GM19193 (cell line): ENCODE results near the gene FSHR.

Experiments
- POLR2A ChIP-seq: IDR thresholded peaks from 4 replicates; pipeline ENCODE4 v1.6.1; 2011; ENCODE audit not compliant: insufficient read depth, insufficient read length; ENCODE audit errors: extremely low read depth

FSHR gene

GRCh38 chr2:49154140-49154539 is at the start of gene FSHR:
Gene FSHR (minus strand): TSS chr2:49154515. CDS start chr2:49154417, 98 bp downstream.
- no peak for TF ChIP-seq POLR2A

GRCh38 chr2:49199266-49199665 is 45.0 kb upstream of the FSHR start:
- no peak for TF ChIP-seq POLR2A

- no peak for TF ChIP-seq POLR2A
Measured at GRCh38 chr2:49194701-49195100, 40.4 kb upstream of the FSHR start.

GRCh38 chr2:49192036-49192435 is 37.7 kb upstream of the FSHR start:
- TF ChIP-seq POLR2A: no peak

- no peak for TF ChIP-seq POLR2A
Measured at GRCh38 chr2:49189512-49190225, 35.4 kb upstream of the FSHR start.

- TF ChIP-seq POLR2A: no peak
Measured at GRCh38 chr2:49186050-49186648, 31.8 kb upstream of the FSHR start.

- TF ChIP-seq POLR2A: no peak
Measured at GRCh38 chr2:49178656-49179055, 24.3 kb upstream of the FSHR start.

- no peak for TF ChIP-seq POLR2A
Measured at GRCh38 chr2:49177194-49177593, 22.9 kb upstream of the FSHR start.

- no peak for TF ChIP-seq POLR2A
Measured at GRCh38 chr2:49175831-49176230, 21.5 kb upstream of the FSHR start.

- no peak for TF ChIP-seq POLR2A
Measured at GRCh38 chr2:49174750-49175149, 20.4 kb upstream of the FSHR start.

GRCh38 chr2:49167131-49167530 is 12.8 kb upstream of the FSHR start:
- no peak for TF ChIP-seq POLR2A

- no peak for TF ChIP-seq POLR2A
Measured at GRCh38 chr2:49165662-49166061, 11.3 kb upstream of the FSHR start.

- no peak for TF ChIP-seq POLR2A
Measured at GRCh38 chr2:49164729-49165128, 10.4 kb upstream of the FSHR start.

- no peak for TF ChIP-seq POLR2A
Measured at GRCh38 chr2:49162151-49162550, 7.8 kb upstream of the FSHR start.

- no peak for TF ChIP-seq POLR2A
Measured at GRCh38 chr2:49154891-49155290, 576 bp upstream of the FSHR start.

- TF ChIP-seq POLR2A: no peak
Measured at GRCh38 chr2:49153252-49153651, 1.1 kb downstream of the FSHR start.

GRCh38 chr2:49152824-49153223 is 1.5 kb downstream of the FSHR start:
- TF ChIP-seq POLR2A: no peak

GRCh38 chr2:49146401-49146800 is 7.9 kb downstream of the FSHR start:
- TF ChIP-seq POLR2A: no peak

GRCh38 chr2:49131801-49132200 is 22.5 kb downstream of the FSHR start:
- TF ChIP-seq POLR2A: no peak
